ENCODE results near the gene RASA3. TPM values are rescaled to one million over a fixed set of nuclear protein-coding genes. Genes with fewer than 3 reads are reported as not detected.

RASA3 gene
- total and polyA plus RNA-seq, 9 of the 15 experiments (the other 6 are each of a cell fraction or from before 2014, with no cell fraction given) = 0.72 to 25.3 (median 14.4) TPM

GRCh38 chr13:114065141-114065925, 67.1 kb downstream of the RASA3 start:
- FAIRE-seq = peak; percentile 93
- in situ Hi-C loops (cut with MboI) (no loop called here), intact Hi-C loops (cut with micrococcal nuclease) (loop anchor here (2.0 kb wide), 1 partner anchor 63 kb away; no protein-coding TSS in a partner anchor)
- Histone ChIP-seq H3K27ac (ENCODE audit: extremely low read depth, low read depth, low read length) (peak overlapping the region; percentile 93), H3K4me3 (peak overlapping the region; percentile 42), H3K4me2 (ENCODE audit: insufficient read depth, low read length) (peak overlapping the region; percentile 78), H3K9me3 (replicated peaks; ENCODE audit: control insufficient read depth, insufficient read depth, low read depth, low read length) (no peaks in the 10 kb centered on the region), H3K9me1 (ENCODE audit: control insufficient read depth, insufficient read depth, low read length) (no peaks in the 10 kb centered on the region), H4K20me1 (replicated peaks; ENCODE audit: control insufficient read depth, insufficient read depth, low read length) (no peaks in the 10 kb centered on the region), H3K27me3 (ENCODE audit: control insufficient read depth in 2 of 2, insufficient read depth in 2 of 2, low read length in 2 of 2) (no peaks in the 10 kb centered on the region), H3K4me1 (replicated peaks in 1 of 2; ENCODE audit: control insufficient read depth in 2 of 2, insufficient read depth in 2 of 2, low read length in 2 of 2) (peaks cover 17 to 55% of the 10 kb centered on the region in 2 experiments), H3K79me2 (ENCODE audit: control insufficient read depth, insufficient read depth, low read length) (peaks cover 51% of the 10 kb centered on the region), H3K9ac (ENCODE audit: insufficient read depth in 1 of 2, low read depth in 2 of 2, low read length in 2 of 2) (peak overlapping the region; percentile 65 to 86), H2AFZ (ENCODE audit: low read depth, low read length) (peak overlapping the region; percentile 83), H3K36me3 (ENCODE audit: control insufficient read depth, insufficient read depth, low read length) (no peaks in the 10 kb centered on the region)
- ChIA-PET POLR2A (interaction anchor here (0.6 to 0.9 kb wide), 2 partner anchors 10 to 45 kb away, joined by 3 read pairs; no protein-coding TSS in a partner anchor), CTCF (ENCODE audit: low intra/inter-chr PET ratio) (no interaction called here)
- no TSS peak for BruUV-seq (replicated peaks)
- WGBS (ENCODE audit: insufficient coverage, low coverage, missing lambda C conversion rate) = 2% methylated on average over 16 of the region's 25 CpGs
- DNase-seq (ENCODE audit: extremely low read depth in 1 of 4, low spot score in 3 of 4) = peak; percentile 67 to 87 (median 70)
- peak; percentile 94 for ATAC-seq
- TF ChIP-seq SUPT5H (IDR thresholded peaks at IDR 0.05) = 0 out of 2 replicates have a peak, but pooled peaks have one; percentile 37
- peak; percentile 67 for TF ChIP-seq MAFG (tag; conservative IDR thresholded peaks at IDR 0.05)
- no peak for TF ChIP-seq RBM17 (IDR thresholded peaks at IDR 0.05; ENCODE audit: borderline replicate concordance, low read depth, low read length)
- peak; percentile 80 for TF ChIP-seq CBFA2T2 (conservative IDR thresholded peaks at IDR 0.05)
- 0 out of 2 replicates have a peak, but pooled peaks have one; percentile 42 for TF ChIP-seq ZBTB2 (IDR thresholded peaks at IDR 0.05)
- 0 out of 2 replicates have a peak, but pooled peaks have one; percentile 29 for TF ChIP-seq HNRNPL (IDR thresholded peaks at IDR 0.05; ENCODE audit: low read depth, low read length)
- peak; percentile 70; the same call in 1 of the 2 replicates for TF ChIP-seq LCOR (CRISPR knock-in tag; IDR thresholded peaks at IDR 0.05)
- TF ChIP-seq ZFP1 (CRISPR knock-in tag; IDR thresholded peaks at IDR 0.05) = no peak
- TF ChIP-seq SMARCA4 (IDR thresholded peaks at IDR 0.05) = peak; percentile 87
- TF ChIP-seq L3MBTL2 (IDR thresholded peaks at IDR 0.05) = peak; percentile 64; the same call in 1 of the 2 replicates
- 0 out of 2 replicates have a peak, but pooled peaks have one; percentile 46 for TF ChIP-seq MTA3 (IDR thresholded peaks at IDR 0.05; ENCODE audit: borderline replicate concordance)
- 0 out of 4 replicates have a peak, but pooled peaks of 1 of the 2 experiments have one; percentile 25 for TF ChIP-seq ZNF318 (IDR thresholded peaks at IDR 0.05; ENCODE audit: borderline replicate concordance in 1 of 2, low read depth in 1 of 2)
- 0 out of 2 replicates have a peak, but pooled peaks have one; percentile 18 for TF ChIP-seq SOX6 (IDR thresholded peaks at IDR 0.05)

All from K562 (cell line).